ENCODE measurements around the gene TAS2R40. TPM values are rescaled to one million over a fixed set of nuclear protein-coding genes. Genes with fewer than 3 reads are reported as not detected.

TAS2R40 gene
- total and polyA plus RNA-seq, 2 donors (not counting 3 experiments of a cell fraction or from before 2014, with no cell fraction given) = not detected

DNA sequence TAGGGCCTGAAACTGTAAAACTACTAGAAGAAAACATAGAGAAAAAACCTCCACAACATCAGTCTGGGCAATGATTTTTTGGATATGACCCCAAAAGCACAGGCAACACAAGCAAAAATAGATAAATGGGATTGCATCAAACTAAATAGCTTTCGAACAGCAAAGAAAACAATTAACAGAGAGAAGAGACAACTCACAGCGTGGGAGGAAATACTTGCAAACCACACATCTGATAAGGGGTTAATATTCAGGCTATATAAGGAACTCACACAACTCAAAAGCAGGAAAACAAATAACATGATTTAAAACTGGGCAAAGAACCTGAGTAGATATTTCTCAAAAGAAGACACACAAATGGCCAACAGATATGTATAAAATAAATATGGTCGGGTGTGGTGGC lies 33.7 kb downstream of the TAS2R40 start:
- intact Hi-C loops (cut with micrococcal nuclease) (no loop called here), dilution Hi-C loops (cut with MboI; ENCODE audit: extremely low pct_ligation_motif_present, low sequenced_read_pairs) (no loop called here)
- Histone ChIP-seq H3K4me2 (ENCODE audit: insufficient read depth, low read length) (no peak overlapping the region), H3K4me1 (ENCODE audit: control insufficient read depth, extremely low read depth, insufficient read depth, low read length) (peaks cover 2% of the 10 kb centered on the region), H3K79me2 (ENCODE audit: control insufficient read depth, insufficient read depth, low read length) (no peaks in the 10 kb centered on the region), H2AFZ (ENCODE audit: low read depth, low read length) (no peak overlapping the region), H3K27me3 (ENCODE audit: control insufficient read depth in 2 of 2, insufficient read depth in 2 of 2, low read length in 2 of 2) (no peaks in the 10 kb centered on the region), H3K9me3 (replicated peaks; ENCODE audit: control insufficient read depth, insufficient read depth, low read length) (no peaks in the 10 kb centered on the region), H3K27ac (ENCODE audit: insufficient read depth, low read depth, low read length) (no peak overlapping the region), H3K9ac (replicated peaks; ENCODE audit: extremely low read depth, insufficient read depth, low read length) (no peak overlapping the region), H4K20me1 (replicated peaks; ENCODE audit: control insufficient read depth, extremely low read depth, insufficient read depth, low read length) (no peaks in the 10 kb centered on the region), H3K36me3 (ENCODE audit: control insufficient read depth in 2 of 2, extremely low read depth in 1 of 2, insufficient read depth in 2 of 2, low read length in 2 of 2) (no peaks in the 10 kb centered on the region), H3K4me3 (replicated peaks in 1 of 3; ENCODE audit: insufficient read depth in 1 of 3, low read depth in 1 of 3, low read length in 3 of 3) (no peak overlapping the region), H3K9me1 (replicated peaks; ENCODE audit: control insufficient read depth, extremely low read depth, insufficient read depth, low read length) (no peaks in the 10 kb centered on the region)
- POLR2A ChIA-PET = no interaction called here
- FAIRE-seq = no peak
- DNase-seq (ENCODE audit: low read depth, low spot score) = no peak
- CTCF ChIA-PET = interaction anchor here (1.1 to 2.6 kb wide), 4 partner anchors 15 to 125 kb away, joined by 4 to 19 read pairs (median 5); no protein-coding TSS in a partner anchor
- no TSS peak for BruUV-seq (replicated peaks)
- no peak for TF ChIP-seq FOS (IDR thresholded peaks at IDR 0.05; ENCODE audit: borderline replicate concordance, insufficient read depth, low read length)
- TF ChIP-seq EZH2 (IDR thresholded peaks at IDR 0.05; ENCODE audit: borderline replicate concordance, low read depth, low read length, severe bottlenecking) = no peak
- no peak for TF ChIP-seq JUN (IDR thresholded peaks at IDR 0.05; ENCODE audit: borderline replicate concordance, insufficient read depth, insufficient read length, low read depth)
- no peak for TF ChIP-seq POLR2A (IDR thresholded peaks at IDR 0.05; ENCODE audit: low read depth, low read length)
- no peak for TF ChIP-seq POLR2AphosphoS5 (IDR thresholded peaks at IDR 0.05; ENCODE audit: insufficient read depth, low read depth, low read length)
- no peak for TF ChIP-seq MYC (IDR thresholded peaks at IDR 0.05; ENCODE audit: low read depth, low read length)

GRCh38 chr7:143256325-143256724 lies 34.5 kb downstream of the TAS2R40 start:
- dilution Hi-C loops (cut with MboI; ENCODE audit: extremely low pct_ligation_motif_present, low sequenced_read_pairs) (no loop called here), intact Hi-C loops (cut with micrococcal nuclease) (no loop called here)
- Histone ChIP-seq H3K9ac (replicated peaks; ENCODE audit: extremely low read depth, insufficient read depth, low read length) (no peak overlapping the region), H3K36me3 (ENCODE audit: control insufficient read depth in 2 of 2, extremely low read depth in 1 of 2, insufficient read depth in 2 of 2, low read length in 2 of 2) (no peaks in the 10 kb centered on the region), H2AFZ (ENCODE audit: low read depth, low read length) (no peak overlapping the region), H3K79me2 (ENCODE audit: control insufficient read depth, insufficient read depth, low read length) (no peaks in the 10 kb centered on the region), H3K4me1 (ENCODE audit: control insufficient read depth, extremely low read depth, insufficient read depth, low read length) (peaks cover 2% of the 10 kb centered on the region), H3K4me3 (replicated peaks in 1 of 3; ENCODE audit: insufficient read depth in 1 of 3, low read depth in 1 of 3, low read length in 3 of 3) (no peak overlapping the region), H4K20me1 (replicated peaks; ENCODE audit: control insufficient read depth, extremely low read depth, insufficient read depth, low read length) (no peaks in the 10 kb centered on the region), H3K27ac (ENCODE audit: insufficient read depth, low read depth, low read length) (no peak overlapping the region), H3K27me3 (ENCODE audit: control insufficient read depth in 2 of 2, insufficient read depth in 2 of 2, low read length in 2 of 2) (no peaks in the 10 kb centered on the region), H3K9me1 (replicated peaks; ENCODE audit: control insufficient read depth, extremely low read depth, insufficient read depth, low read length) (no peaks in the 10 kb centered on the region), H3K4me2 (ENCODE audit: insufficient read depth, low read length) (no peak overlapping the region), H3K9me3 (replicated peaks; ENCODE audit: control insufficient read depth, insufficient read depth, low read length) (no peaks in the 10 kb centered on the region)
- no peak for DNase-seq (ENCODE audit: low read depth, low spot score)
- no peak for FAIRE-seq
- TF ChIP-seq FOS (IDR thresholded peaks at IDR 0.05; ENCODE audit: borderline replicate concordance, insufficient read depth, low read length) (no peak), GATA2 (IDR thresholded peaks at IDR 0.05; ENCODE audit: insufficient read depth, insufficient read length, low read depth, low read length) (no peak), JUN (IDR thresholded peaks at IDR 0.05; ENCODE audit: borderline replicate concordance, insufficient read depth, insufficient read length, low read depth) (no peak), POLR2A (IDR thresholded peaks at IDR 0.05; ENCODE audit: low read depth, low read length) (no peak), EZH2 (IDR thresholded peaks at IDR 0.05; ENCODE audit: borderline replicate concordance, low read depth, low read length, severe bottlenecking) (no peak), POLR2AphosphoS5 (IDR thresholded peaks at IDR 0.05; ENCODE audit: insufficient read depth, low read depth, low read length) (no peak), MYC (IDR thresholded peaks at IDR 0.05; ENCODE audit: low read depth, low read length) (no peak)
- TF ChIP-seq, protein P1, sequence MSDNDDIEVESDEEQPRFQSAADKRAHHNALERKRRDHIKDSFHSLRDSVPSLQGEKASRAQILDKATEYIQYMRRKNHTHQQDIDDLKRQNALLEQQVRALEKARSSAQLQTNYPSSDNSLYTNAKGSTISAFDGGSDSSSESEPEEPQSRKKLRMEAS (IDR thresholded peaks at IDR 0.05; ENCODE audit: insufficient read depth, insufficient read length) = no peak
- TF ChIP-seq, protein P2, sequence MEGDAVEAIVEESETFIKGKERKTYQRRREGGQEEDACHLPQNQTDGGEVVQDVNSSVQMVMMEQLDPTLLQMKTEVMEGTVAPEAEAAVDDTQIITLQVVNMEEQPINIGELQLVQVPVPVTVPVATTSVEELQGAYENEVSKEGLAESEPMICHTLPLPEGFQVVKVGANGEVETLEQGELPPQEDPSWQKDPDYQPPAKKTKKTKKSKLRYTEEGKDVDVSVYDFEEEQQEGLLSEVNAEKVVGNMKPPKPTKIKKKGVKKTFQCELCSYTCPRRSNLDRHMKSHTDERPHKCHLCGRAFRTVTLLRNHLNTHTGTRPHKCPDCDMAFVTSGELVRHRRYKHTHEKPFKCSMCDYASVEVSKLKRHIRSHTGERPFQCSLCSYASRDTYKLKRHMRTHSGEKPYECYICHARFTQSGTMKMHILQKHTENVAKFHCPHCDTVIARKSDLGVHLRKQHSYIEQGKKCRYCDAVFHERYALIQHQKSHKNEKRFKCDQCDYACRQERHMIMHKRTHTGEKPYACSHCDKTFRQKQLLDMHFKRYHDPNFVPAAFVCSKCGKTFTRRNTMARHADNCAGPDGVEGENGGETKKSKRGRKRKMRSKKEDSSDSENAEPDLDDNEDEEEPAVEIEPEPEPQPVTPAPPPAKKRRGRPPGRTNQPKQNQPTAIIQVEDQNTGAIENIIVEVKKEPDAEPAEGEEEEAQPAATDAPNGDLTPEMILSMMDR (IDR thresholded peaks at IDR 0.05; ENCODE audit: extremely low read depth in 1 of 2, insufficient read depth in 1 of 2, low read depth in 1 of 2, low read length in 2 of 2) = no peak
- CTCF ChIA-PET = interaction anchor here (1.6 to 2.6 kb wide), 3 partner anchors 16 to 124 kb away, joined by 4 to 19 read pairs (median 6); no protein-coding TSS in a partner anchor
- POLR2A ChIA-PET = no interaction called here
- BruUV-seq (replicated peaks) = no TSS peak

Measured in endothelial cell of umbilical vein (primary cell).